AG04450 (cell line): ENCODE data around the gene RASD2. TPM values are rescaled to one million over a fixed set of nuclear protein-coding genes. Genes with fewer than 3 reads are reported as not detected.

Source experiments
- CTCF ChIA-PET: fragments of 300-600, 350-600 bp; formaldehyde crosslinking; extraction: SDS; loops from one replicate; lab custom pipeline; 2022; ENCODE audit warnings: antibody characterized with exemption, inconsistent platforms; lab: Charles Lee
- POLR2A ChIA-PET: fragments of 350-600 bp; formaldehyde crosslinking; extraction: SDS; loops from one replicate; lab custom pipeline; 2021; ENCODE audit warnings: antibody characterized with exemption, inconsistent platforms; lab: Yijun Ruan, JAX
- DNase-seq: peaks from one replicate; pipeline ENCODE4 v3.0.0-alpha.2; 2011; ENCODE audit warnings: low read depth, low spot score
- H3K27ac ChIP-seq: one replicate; pipeline ENCODE4 v1.5.1; 2012; ENCODE audit warnings: low read depth, low read length, control low read depth
- H3K27me3 ChIP-seq: one replicate; pipeline ENCODE4 v1.6.0; 2012; ENCODE audit warnings: low read length; ENCODE audit not compliant: control insufficient read depth, insufficient read depth
- H3K4me3 ChIP-seq: 2 replicates; pipeline ENCODE4 v1.5.1; 2011; ENCODE audit warnings: mild to moderate bottlenecking, low read depth, low read length, control low read depth
- H3K9me3 ChIP-seq: 2 replicates; pipeline ENCODE4 v1.5.1; 2012; ENCODE audit warnings: low read length; ENCODE audit not compliant: control insufficient read depth, insufficient read depth
- CTCF ChIP-seq: IDR thresholded peaks from 2 replicates; pipeline ENCODE4 v1.5.1; 2011; ENCODE audit warnings: low read depth, low read length, control low read depth, inconsistent platforms
- polyA plus RNA-seq: library from polyadenylated mRNA; depleted of rRNA; stranded (reverse); fragments of >200 nt; gene quantifications from 2 replicates; pipeline ENCODE4 v1.2.3, GENCODE V29; 2011

The RASD2 gene
- polyA plus RNA-seq, 1 experiment: 0.14 TPM

- Histone ChIP-seq H3K27me3 (peaks cover 2% of the 10 kb centered on the region), H3K9me3 (no peaks in the 10 kb centered on the region; the same call in 1 of the 2 replicates), H3K27ac (no peak overlapping the region), H3K4me3 (no peak overlapping the region)
- CTCF ChIA-PET: interaction anchor here (0.6 kb wide), 1 partner anchor 33 kb away, joined by 3 read pairs; no protein-coding TSS in a partner anchor
- DNase-seq: no peak
- TF ChIP-seq CTCF: no peak
- POLR2A ChIA-PET: no interaction called here
These were observed 7.1 kb upstream of the RASD2 start for GRCh38 chr22:35533365-35534029.

- Histone ChIP-seq H3K9me3 (no peaks in the 10 kb centered on the region; the same call in 1 of the 2 replicates), H3K27ac (no peak overlapping the region), H3K27me3 (peaks cover 2% of the 10 kb centered on the region), H3K4me3 (no peak overlapping the region)
- no peak for DNase-seq
- CTCF ChIA-PET: interaction anchor here (0.6 to 0.8 kb wide), 2 partner anchors 34 to 103 kb away, joined by 3 read pairs; no protein-coding TSS in a partner anchor
- POLR2A ChIA-PET: no interaction called here
- no peak for TF ChIP-seq CTCF
These were observed 6.5 kb upstream of the RASD2 start for GRCh38 chr22:35534091-35534490.

- ChIA-PET POLR2A (no interaction called here), CTCF (interaction anchor here (1.2 kb wide), 1 partner anchor 45 kb away, joined by 3 read pairs; no protein-coding TSS in a partner anchor)
- Histone ChIP-seq H3K27me3 (peaks cover 19% of the 10 kb centered on the region), H3K9me3 (no peaks in the 10 kb centered on the region; the same call in 1 of the 2 replicates), H3K27ac (no peak overlapping the region), H3K4me3 (no peak overlapping the region)
- no peak for DNase-seq
- no peak for TF ChIP-seq CTCF
These were observed 3.4 kb upstream of the RASD2 start for GRCh38 chr22:35537232-35537631.

GRCh38 chr22:35538801-35539321, 1.8 kb upstream of the RASD2 start:
- CTCF ChIA-PET: interaction anchor here (0.7 to 1.3 kb wide), 3 partner anchors 19 to 31 kb away, joined by 3 read pairs; no protein-coding TSS in a partner anchor
- no peak for DNase-seq

More at GRCh38 chr22:35538801-35539321, 1.8 kb upstream of the RASD2 start:
- Histone ChIP-seq H3K27me3 (peaks cover 31% of the 10 kb centered on the region), H3K9me3 (no peaks in the 10 kb centered on the region; the same call in 1 of the 2 replicates), H3K27ac (no peak overlapping the region), H3K4me3 (no peak overlapping the region)
- POLR2A ChIA-PET: no interaction called here
- peak; percentile 61 for TF ChIP-seq CTCF
